HCT116 (cell line): ENCODE data around the gene GABRA5. TPM values are rescaled to one million over a fixed set of nuclear protein-coding genes. Genes with fewer than 3 reads are reported as not detected.

Experiments
- ATAC-seq: fragments of 200-7000 bp; cut with Tn5 transposase; 2 replicates; pipeline ENCODE4 v1.9.1; 2020; ENCODE audit warnings: mild to moderate bottlenecking, moderate library complexity
- BruUV-seq: library from RNA; stranded (reverse); fragments of 400-500 nt; replicated peaks from 2 replicates; lab custom pipeline; 2021; lab: Mats Ljungman, UMichigan
- CTCF ChIA-PET: fragments of 300-600 bp; sonication (Branson Sonifier 250); formaldehyde crosslinking; loops from one replicate; lab custom pipeline; 2021; ENCODE audit warnings: antibody characterized with exemption; lab: Charles Lee
- POLR2A ChIA-PET: fragments of 300-600, 350-600 bp; sonication (Branson Sonifier 250); formaldehyde crosslinking; loops from one replicate; lab custom pipeline; 2021; ENCODE audit warnings: antibody characterized with exemption; lab: Charles Lee
- RAD21 ChIA-PET, 2 experiments: fragments of 300-600 bp; sonication (Branson Sonifier 250); formaldehyde crosslinking; loops; one replicate each; lab custom pipeline; 2023; ENCODE audit warnings: low total read pairs in 2 of 2; ENCODE audit not compliant: uncharacterized antibody in 2 of 2, unreplicated experiment in 2 of 2, low non-redundant PET in 1 of 2; lab: Charles Lee
- DNase-seq: peaks from one replicate; pipeline ENCODE4 v3.0.0-alpha.2; 2010; ENCODE audit warnings: low read depth, low spot score
- H2AFZ ChIP-seq: fragments of 200-600 bp; shearing (Covaris generic), sonication (generic); 2 replicates; pipeline ENCODE4 v1.6.1; 2017; ENCODE audit warnings: low read depth, mixed run types, mixed read lengths, antibody characterized with exemption, low read length; ENCODE audit not compliant: poor library complexity, severe bottlenecking
- H3K27ac ChIP-seq: 2 replicates; pipeline ENCODE4 v1.5.1; 2012; ENCODE audit warnings: low read depth, low read length
- H3K27me3 ChIP-seq: fragments of 200-600 bp; sonication (generic); 2 replicates; pipeline ENCODE4 v1.6.1; 2016; ENCODE audit warnings: mixed run types, low read length, mixed read lengths; ENCODE audit not compliant: insufficient read depth
- H3K36me3 ChIP-seq, 2 experiments: fragments of 200-500 bp in 1 of 2; fragments of 200-600 bp in 1 of 2; sonication (Bioruptor generic) in 1 of 2; sonication (generic) in 1 of 2; 2 replicates each; pipeline versions ENCODE4 v1.5.1 to v1.6.1; 2014 to 2016; ENCODE audit warnings: low read length in 2 of 2, inconsistent platforms in 1 of 2, mixed read lengths in 1 of 2, mixed run types in 1 of 2; ENCODE audit not compliant: insufficient read depth in 2 of 2, control insufficient read depth in 1 of 2
- H3K4me1 ChIP-seq, 2 experiments: fragments of 200-600 bp in 1 of 2; sonication (generic) in 1 of 2; 2 replicates each; pipeline versions ENCODE4 v1.5.1 to v1.6.1; 2012 to 2017; ENCODE audit warnings: low read length in 2 of 2, inconsistent platforms in 1 of 2, mild to moderate bottlenecking in 1 of 2, mixed read lengths in 1 of 2, mixed run types in 1 of 2, moderate library complexity in 1 of 2; ENCODE audit not compliant: insufficient read depth in 2 of 2, control insufficient read depth in 1 of 2
- H3K4me2 ChIP-seq: fragments of 200-600 bp; sonication (generic); 2 replicates; pipeline ENCODE4 v1.6.1; 2017; ENCODE audit warnings: mixed run types, low read length, mixed read lengths
- H3K4me3 ChIP-seq, 2 experiments: fragments of 200-600 bp in 1 of 2; sonication (generic) in 1 of 2; replicated peaks in 1 of 2; 2 replicates each; pipeline ENCODE4 v1.5.1; 2011 to 2016; ENCODE audit warnings: low read length in 2 of 2, control low read depth in 1 of 2, low read depth in 1 of 2, mild to moderate bottlenecking in 1 of 2, mixed read lengths in 1 of 2, mixed run types in 1 of 2
- H3K79me2 ChIP-seq: fragments of 200-600 bp; sonication (generic); 2 replicates; pipeline ENCODE4 v1.6.1; 2017; ENCODE audit warnings: mild to moderate bottlenecking, mixed run types, low read length, moderate library complexity, mixed read lengths; ENCODE audit not compliant: insufficient read depth
- H3K9ac ChIP-seq: fragments of 200-600 bp; sonication (generic); 2 replicates; pipeline ENCODE4 v1.6.1; 2016; ENCODE audit warnings: low read length, mixed read lengths
- H3K9me2 ChIP-seq: fragments of 200-600 bp; sonication (generic), shearing (Covaris generic); 2 replicates; pipeline ENCODE4 v1.6.1; 2017; ENCODE audit warnings: mixed run types, mild to moderate bottlenecking, moderate library complexity; ENCODE audit not compliant: insufficient read depth
- H3K9me3 ChIP-seq, 2 experiments: fragments of 200-500 bp in 1 of 2; fragments of 200-600 bp in 1 of 2; sonication (Bioruptor generic) in 1 of 2; sonication (generic) in 1 of 2; 2 replicates each; pipeline ENCODE4 v1.6.1; 2014 to 2017; ENCODE audit warnings: low read length in 2 of 2, mixed read lengths in 2 of 2, inconsistent platforms in 1 of 2, low read depth in 1 of 2, mild to moderate bottlenecking in 1 of 2, mixed run types in 1 of 2, moderate library complexity in 1 of 2; ENCODE audit not compliant: control insufficient read depth in 1 of 2, insufficient read depth in 1 of 2
- H4K20me1 ChIP-seq: fragments of 200-600 bp; sonication (generic), shearing (Covaris generic); 2 replicates; pipeline ENCODE4 v1.6.1; 2017; ENCODE audit warnings: mixed run types, mild to moderate bottlenecking, moderate library complexity; ENCODE audit not compliant: insufficient read depth
- EZH2phosphoT487 ChIP-seq: fragments of 200-600 bp; IDR thresholded peaks from 2 replicates; pipeline ENCODE4 v1.6.1; 2018; ENCODE audit warnings: antibody characterized with exemption, borderline replicate concordance
- JUND ChIP-seq: IDR thresholded peaks from 2 replicates; pipeline ENCODE4 v1.6.1; 2012
- YY1 ChIP-seq: IDR thresholded peaks from 2 replicates; pipeline ENCODE4 v1.6.1; 2011; ENCODE audit warnings: low read length, low read depth, moderate library complexity, mild to moderate bottlenecking; ENCODE audit not compliant: insufficient replicate concordance; ENCODE audit errors: extremely low read depth
- ZNF274 ChIP-seq: fragments of 200-500 bp; sonication (Bioruptor generic); IDR thresholded peaks from 2 replicates; pipeline ENCODE4 v1.6.1; 2014; ENCODE audit warnings: mild to moderate bottlenecking, low read depth, low read length, inconsistent platforms
- intact Hi-C: fragments of 100-400 bp; cut with micrococcal nuclease; formaldehyde crosslinking; loops from 2 replicates; pipeline ENCODE4 v1.10.0; 2022
- total RNA-seq: library from RNA; stranded (reverse); gene quantifications from one replicate; pipeline ENCODE4 v1.2.1, GENCODE V29; 2021; ENCODE audit not compliant: unreplicated experiment
- TF ChIP-seq, protein P1 (sequence below): IDR thresholded peaks from 2 replicates; pipeline ENCODE4 v1.6.1; 2012; ENCODE audit warnings: low read depth
- TF ChIP-seq, protein P2 (sequence below): IDR thresholded peaks from 2 replicates; pipeline ENCODE4 v1.6.1; 2012

GABRA5 gene
- total RNA-seq, 1 experiment from 2014 or later: not detected

DNA sequence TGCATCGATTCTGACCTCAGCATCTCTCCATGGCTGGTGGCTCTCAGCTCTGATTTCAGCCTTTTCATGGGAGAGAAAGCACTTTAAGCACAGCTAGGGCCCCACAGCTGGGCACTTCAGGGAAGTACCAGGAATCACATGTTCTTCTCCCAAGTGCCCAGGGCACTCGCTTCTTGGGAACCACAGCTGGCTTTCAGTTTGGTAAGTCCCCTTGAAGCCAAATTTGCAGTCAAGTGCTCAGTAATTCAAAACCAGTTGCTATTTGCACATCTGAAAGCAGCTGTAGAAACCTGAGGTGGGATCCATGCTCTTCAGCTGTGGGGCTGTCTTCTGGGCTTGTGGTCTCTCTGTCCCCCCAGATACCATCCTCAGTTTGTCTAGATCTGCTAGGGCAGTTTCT lies 12.8 kb downstream of the GABRA5 start (continued):
- TF ChIP-seq, protein P1, sequence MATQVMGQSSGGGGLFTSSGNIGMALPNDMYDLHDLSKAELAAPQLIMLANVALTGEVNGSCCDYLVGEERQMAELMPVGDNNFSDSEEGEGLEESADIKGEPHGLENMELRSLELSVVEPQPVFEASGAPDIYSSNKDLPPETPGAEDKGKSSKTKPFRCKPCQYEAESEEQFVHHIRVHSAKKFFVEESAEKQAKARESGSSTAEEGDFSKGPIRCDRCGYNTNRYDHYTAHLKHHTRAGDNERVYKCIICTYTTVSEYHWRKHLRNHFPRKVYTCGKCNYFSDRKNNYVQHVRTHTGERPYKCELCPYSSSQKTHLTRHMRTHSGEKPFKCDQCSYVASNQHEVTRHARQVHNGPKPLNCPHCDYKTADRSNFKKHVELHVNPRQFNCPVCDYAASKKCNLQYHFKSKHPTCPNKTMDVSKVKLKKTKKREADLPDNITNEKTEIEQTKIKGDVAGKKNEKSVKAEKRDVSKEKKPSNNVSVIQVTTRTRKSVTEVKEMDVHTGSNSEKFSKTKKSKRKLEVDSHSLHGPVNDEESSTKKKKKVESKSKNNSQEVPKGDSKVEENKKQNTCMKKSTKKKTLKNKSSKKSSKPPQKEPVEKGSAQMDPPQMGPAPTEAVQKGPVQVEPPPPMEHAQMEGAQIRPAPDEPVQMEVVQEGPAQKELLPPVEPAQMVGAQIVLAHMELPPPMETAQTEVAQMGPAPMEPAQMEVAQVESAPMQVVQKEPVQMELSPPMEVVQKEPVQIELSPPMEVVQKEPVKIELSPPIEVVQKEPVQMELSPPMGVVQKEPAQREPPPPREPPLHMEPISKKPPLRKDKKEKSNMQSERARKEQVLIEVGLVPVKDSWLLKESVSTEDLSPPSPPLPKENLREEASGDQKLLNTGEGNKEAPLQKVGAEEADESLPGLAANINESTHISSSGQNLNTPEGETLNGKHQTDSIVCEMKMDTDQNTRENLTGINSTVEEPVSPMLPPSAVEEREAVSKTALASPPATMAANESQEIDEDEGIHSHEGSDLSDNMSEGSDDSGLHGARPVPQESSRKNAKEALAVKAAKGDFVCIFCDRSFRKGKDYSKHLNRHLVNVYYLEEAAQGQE: no peak

DNA sequence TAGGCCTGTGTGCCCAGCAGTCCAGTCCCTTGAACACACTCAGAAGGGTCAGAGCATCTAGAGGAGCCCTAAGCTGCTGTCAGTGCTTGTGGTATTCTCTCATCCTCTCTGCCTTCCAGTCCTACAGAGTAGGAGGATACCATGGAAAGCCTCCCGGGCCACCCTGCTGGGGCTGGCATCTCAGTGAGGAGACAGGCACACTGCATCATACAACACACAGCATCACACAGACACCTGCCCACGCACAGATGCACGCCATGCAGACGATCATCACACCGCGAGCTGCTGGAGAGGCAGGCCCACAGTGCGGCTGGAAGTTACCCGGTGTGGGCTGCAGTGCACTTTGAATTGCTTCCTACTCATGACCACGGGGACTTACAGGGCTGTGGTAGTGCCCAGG lies 15.2 kb downstream of the GABRA5 start:
- BruUV-seq: no TSS peak
- Histone ChIP-seq H3K4me1 (no peaks in the 10 kb centered on the region), H3K4me3 (no peak overlapping the region), H2AFZ (no peak overlapping the region), H4K20me1 (no peaks in the 10 kb centered on the region), H3K9me3 (peaks cover 0 to 17% of the 10 kb centered on the region in 2 experiments; a peak in 2 of 4 replicates), H3K9ac (no peak overlapping the region), H3K27ac (no peak overlapping the region), H3K9me2 (no peaks in the 10 kb centered on the region), H3K27me3 (no peaks in the 10 kb centered on the region), H3K79me2 (no peaks in the 10 kb centered on the region), H3K36me3 (no peaks in the 10 kb centered on the region), H3K4me2 (no peak overlapping the region)
- ATAC-seq (no peak), DNase-seq (no peak)
- ChIA-PET CTCF (no interaction called here), POLR2A (no interaction called here), RAD21 (no interaction called here)
- TF ChIP-seq ZNF274 (no peak), EZH2phosphoT487 (no peak), JUND (no peak), YY1 (no peak)
- TF ChIP-seq, protein P2, sequence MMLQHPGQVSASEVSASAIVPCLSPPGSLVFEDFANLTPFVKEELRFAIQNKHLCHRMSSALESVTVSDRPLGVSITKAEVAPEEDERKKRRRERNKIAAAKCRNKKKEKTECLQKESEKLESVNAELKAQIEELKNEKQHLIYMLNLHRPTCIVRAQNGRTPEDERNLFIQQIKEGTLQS: no peak
- intact Hi-C loops: no loop called here
